A673 (cell line): Measurements from ENCODE around the gene CCIN. TPM values are rescaled to one million over a fixed set of nuclear protein-coding genes. Genes with fewer than 3 reads are reported as not detected.
"Not testable (repeated sequence)": the region's sequence is repeated elsewhere in the genome, so short reads cannot be mapped to it uniquely, and the experiment has no call there.

Source experiments
- BruUV-seq: library from RNA; stranded (reverse); fragments of 400-500 nt; replicated peaks from 2 replicates; lab custom pipeline; 2021; lab: Mats Ljungman, UMichigan
- CTCF ChIA-PET: fragments of 300-600 bp; sonication (Branson Sonifier 250); formaldehyde crosslinking; loops from one replicate; lab custom pipeline; 2022; ENCODE audit warnings: antibody characterized with exemption; lab: Charles Lee
- POLR2A ChIA-PET: fragments of 300-600 bp; sonication (Branson Sonifier 250); formaldehyde crosslinking; loops from one replicate; lab custom pipeline; 2022; ENCODE audit warnings: antibody characterized with exemption; ENCODE audit not compliant: low non-redundant PET; lab: Charles Lee
- DNase-seq: peaks from one replicate; pipeline ENCODE4 v3.0.0-alpha.2; 2015; ENCODE audit warnings: low spot score
- H3K27ac ChIP-seq: fragments of 200-600 bp; sonication (generic); 2 replicates; pipeline ENCODE4 v1.5.1; 2016; ENCODE audit warnings: mixed run types, low read depth, mild to moderate bottlenecking, mixed read lengths, antibody characterized with exemption, low read length; ENCODE audit not compliant: poor library complexity, severe bottlenecking
- H3K27me3 ChIP-seq: fragments of 200-600 bp; sonication (generic); replicated peaks from 2 replicates; pipeline ENCODE4 v1.6.1; 2017; ENCODE audit warnings: mixed run types, low read depth, mild to moderate bottlenecking, mixed read lengths, antibody characterized with exemption, low read length; ENCODE audit not compliant: insufficient read depth, poor library complexity
- H3K36me3 ChIP-seq: fragments of 200-600 bp; sonication (generic); 2 replicates; pipeline ENCODE4 v1.6.1; 2016; ENCODE audit warnings: mixed run types, mild to moderate bottlenecking, mixed read lengths, antibody characterized with exemption, low read length; ENCODE audit not compliant: insufficient read depth, poor library complexity, severe bottlenecking
- H3K4me1 ChIP-seq: fragments of 200-600 bp; sonication (generic); 2 replicates; pipeline ENCODE4 v1.6.1; 2017; ENCODE audit warnings: mixed run types, mild to moderate bottlenecking, mixed read lengths, antibody characterized with exemption, low read length; ENCODE audit not compliant: insufficient read depth, poor library complexity, severe bottlenecking
- H3K4me3 ChIP-seq: fragments of 200-600 bp; sonication (generic); 2 replicates; pipeline ENCODE4 v1.5.1; 2016; ENCODE audit warnings: low read depth, mixed run types, mild to moderate bottlenecking, mixed read lengths, low read length; ENCODE audit not compliant: poor library complexity, severe bottlenecking
- H3K9me3 ChIP-seq: fragments of 200-600 bp; sonication (generic); 2 replicates; pipeline ENCODE4 v1.6.1; 2016; ENCODE audit warnings: mixed run types, low read depth, mild to moderate bottlenecking, mixed read lengths, antibody characterized with exemption, low read length; ENCODE audit not compliant: poor library complexity, severe bottlenecking
- EZH2 ChIP-seq: fragments of 200-600 bp; sonication (generic); IDR thresholded peaks from 2 replicates; pipeline ENCODE4 v1.6.1; 2017; ENCODE audit warnings: borderline replicate concordance, low read depth, mild to moderate bottlenecking, mixed read lengths, antibody characterized with exemption, low read length; ENCODE audit not compliant: poor library complexity, severe bottlenecking
- intact Hi-C: fragments of 100-400 bp; cut with micrococcal nuclease; formaldehyde crosslinking; loops from one replicate; pipeline ENCODE4 v1.10.0; 2022; ENCODE audit not compliant: unreplicated experiment
- total RNA-seq: library from RNA; stranded (reverse); gene quantifications from 2 replicates; pipeline ENCODE4 v1.2.3, GENCODE V29; 2021
- TF ChIP-seq, protein P1 (sequence below): fragments of 300-800, 200-600 bp; sonication (generic); conservative IDR thresholded peaks from 2 replicates; pipeline ENCODE4 v1.5.1; 2017; ENCODE audit warnings: low read depth, mild to moderate bottlenecking, antibody characterized with exemption, low read length, moderate library complexity, mixed read lengths

Gene CCIN
- total RNA-seq, 1 experiment from 2014 or later, result not detected

DNA sequence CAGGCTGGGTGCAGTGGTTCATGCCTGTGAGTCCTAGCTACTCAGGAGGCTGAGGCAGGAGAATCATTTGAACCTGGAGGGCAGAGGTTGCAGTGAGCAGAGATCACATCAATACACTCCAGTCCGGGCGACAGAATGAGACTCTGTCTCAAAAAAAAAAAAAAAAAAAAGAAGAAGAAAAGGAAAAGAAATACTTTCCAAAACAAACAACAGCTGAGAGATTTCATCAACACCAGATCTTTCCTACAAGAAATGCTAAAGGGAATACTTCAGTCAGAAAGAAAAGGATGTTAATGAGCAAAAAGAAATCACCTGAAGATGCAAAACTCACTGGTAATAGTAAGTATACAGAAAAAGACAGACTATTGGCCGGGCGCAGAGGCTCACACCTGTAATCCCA is 8.4 kb downstream of the CCIN start:
- no TSS peak for BruUV-seq
- Histone ChIP-seq H3K4me3 (no peak overlapping the region), H3K9me3 (no peaks in the 10 kb centered on the region), H3K4me1 (no peaks in the 10 kb centered on the region), H3K36me3 (no peaks in the 10 kb centered on the region), H3K27ac (no peak overlapping the region), H3K27me3 (no peaks in the 10 kb centered on the region)
- DNase-seq, result no peak
- TF ChIP-seq EZH2, result no peak
- TF ChIP-seq, protein P1, sequence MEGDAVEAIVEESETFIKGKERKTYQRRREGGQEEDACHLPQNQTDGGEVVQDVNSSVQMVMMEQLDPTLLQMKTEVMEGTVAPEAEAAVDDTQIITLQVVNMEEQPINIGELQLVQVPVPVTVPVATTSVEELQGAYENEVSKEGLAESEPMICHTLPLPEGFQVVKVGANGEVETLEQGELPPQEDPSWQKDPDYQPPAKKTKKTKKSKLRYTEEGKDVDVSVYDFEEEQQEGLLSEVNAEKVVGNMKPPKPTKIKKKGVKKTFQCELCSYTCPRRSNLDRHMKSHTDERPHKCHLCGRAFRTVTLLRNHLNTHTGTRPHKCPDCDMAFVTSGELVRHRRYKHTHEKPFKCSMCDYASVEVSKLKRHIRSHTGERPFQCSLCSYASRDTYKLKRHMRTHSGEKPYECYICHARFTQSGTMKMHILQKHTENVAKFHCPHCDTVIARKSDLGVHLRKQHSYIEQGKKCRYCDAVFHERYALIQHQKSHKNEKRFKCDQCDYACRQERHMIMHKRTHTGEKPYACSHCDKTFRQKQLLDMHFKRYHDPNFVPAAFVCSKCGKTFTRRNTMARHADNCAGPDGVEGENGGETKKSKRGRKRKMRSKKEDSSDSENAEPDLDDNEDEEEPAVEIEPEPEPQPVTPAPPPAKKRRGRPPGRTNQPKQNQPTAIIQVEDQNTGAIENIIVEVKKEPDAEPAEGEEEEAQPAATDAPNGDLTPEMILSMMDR, result no peak
- intact Hi-C loops, result no loop called here
- CTCF ChIA-PET, result no interaction called here
- POLR2A ChIA-PET, result no interaction called here

DNA sequence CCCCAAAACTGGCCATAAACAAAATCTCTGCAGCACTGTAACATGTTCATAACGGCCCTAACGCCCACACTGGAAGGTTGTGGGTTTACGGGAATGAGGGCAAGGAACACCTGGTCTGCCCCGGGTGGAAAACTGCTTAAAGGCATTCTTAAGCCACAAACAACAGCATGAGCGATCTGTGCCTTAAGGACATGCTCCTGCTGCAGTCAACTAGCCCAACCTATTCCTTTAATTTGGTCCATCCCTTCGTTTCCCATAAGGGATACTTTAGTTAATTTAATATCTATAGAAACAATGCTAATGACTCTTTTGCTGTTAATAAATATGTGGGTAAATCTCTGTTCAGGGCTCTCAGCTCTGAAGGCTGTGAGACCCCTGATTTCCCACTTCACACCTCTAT is 11.1 kb downstream of the CCIN start:
- DNase-seq, CTCF ChIA-PET, intact Hi-C loops, H3K27me3 ChIP-seq, H3K9me3 ChIP-seq, POLR2A ChIA-PET, H3K36me3 ChIP-seq, BruUV-seq, H3K4me3 ChIP-seq, H3K27ac ChIP-seq, H3K4me1 ChIP-seq: not testable (repeated sequence)

DNA sequence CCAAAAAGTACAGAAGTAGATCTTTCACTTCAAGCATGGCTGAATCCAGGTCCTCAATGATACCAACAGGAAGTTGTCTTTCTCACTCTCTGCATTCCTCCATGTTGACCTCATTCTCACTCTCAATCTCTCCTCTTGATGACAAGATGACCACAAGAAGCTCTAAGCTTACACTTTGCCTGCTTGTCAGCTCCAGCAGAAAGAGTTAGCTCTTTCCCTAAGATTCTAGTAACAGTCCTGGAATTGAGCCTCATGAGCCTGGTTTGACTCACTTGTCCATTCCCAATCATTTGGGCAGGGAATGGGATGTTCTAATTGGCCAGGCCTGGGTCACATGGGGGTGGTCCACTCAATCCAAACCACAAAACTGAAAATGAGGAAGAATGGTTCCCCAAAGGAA is 18.2 kb downstream of the CCIN start:
- no peaks in the 10 kb centered on the region for H3K27me3 ChIP-seq
- BruUV-seq, result no TSS peak
- DNase-seq, result no peak
- no peak overlapping the region for H3K4me3 ChIP-seq
- H3K36me3 ChIP-seq, result no peaks in the 10 kb centered on the region
- TF ChIP-seq EZH2, result no peak
- H3K9me3 ChIP-seq, result no peaks in the 10 kb centered on the region
- POLR2A ChIA-PET, result interaction anchor here (0.6 kb wide), 1 partner anchor 12 kb away, joined by 3 read pairs; no protein-coding TSS in a partner anchor
- H3K27ac ChIP-seq, result no peak overlapping the region
- CTCF ChIA-PET, result no interaction called here
- intact Hi-C loops, result no loop called here
- H3K4me1 ChIP-seq, result peaks cover 10% of the 10 kb centered on the region

- TF ChIP-seq, protein P1, result no peak
- no peak for TF ChIP-seq EZH2
- BruUV-seq, result no TSS peak
- H3K9me3 ChIP-seq, result no peaks in the 10 kb centered on the region
- no peaks in the 10 kb centered on the region for H3K36me3 ChIP-seq
- intact Hi-C loops, result no loop called here
- H3K27ac ChIP-seq, result no peak overlapping the region
- DNase-seq, result no peak
- peaks cover 18% of the 10 kb centered on the region for H3K4me1 ChIP-seq
- H3K4me3 ChIP-seq, result no peak overlapping the region
- H3K27me3 ChIP-seq, result no peaks in the 10 kb centered on the region
- CTCF ChIA-PET, result no interaction called here
- POLR2A ChIA-PET, result no interaction called here
Observed at GRCh38 chr9:36188212-36188611, 19.0 kb downstream of the CCIN start.
